Testis (tissue), 3 donors: Measurements from ENCODE around the gene JAKMIP3. TPM values are rescaled to one million over a fixed set of nuclear protein-coding genes. Genes with fewer than 3 reads are reported as not detected.

Source experiments
- DNase-seq: peaks from one replicate; pipeline ENCODE4 v3.0.0-alpha.2; 2019
- H3K27ac ChIP-seq, 2 donors: fragments of 200-600 bp; sonication (generic); one replicate each; pipeline ENCODE4 v1.5.1; 2019
- H3K27me3 ChIP-seq: fragments of 200-600 bp; sonication (generic); one replicate; pipeline ENCODE4 v1.5.1; 2019
- H3K36me3 ChIP-seq: fragments of 200-600 bp; sonication (generic); one replicate; pipeline ENCODE4 v1.5.1; 2017; ENCODE audit warnings: low read depth; ENCODE audit errors: missing control alignments
- H3K4me1 ChIP-seq: fragments of 200-600 bp; sonication (generic); one replicate; pipeline ENCODE4 v1.5.1; 2019
- H3K4me3 ChIP-seq, 2 donors: fragments of 200-600 bp; sonication (generic); one replicate each; pipeline ENCODE4 v1.5.1; 2017 to 2019
- H3K9me3 ChIP-seq: fragments of 200-600 bp; sonication (generic); one replicate; pipeline ENCODE4 v1.5.1; 2017
- POLR2A ChIP-seq: fragments of 450-650 bp; IDR thresholded peaks from one replicate; pipeline ENCODE4 v1.6.1; 2017; ENCODE audit warnings: antibody characterized with exemption, mild to moderate bottlenecking, moderate library complexity
- WGBS, 2 donors: methylation state at CpG; one replicate each; pipeline ENCODE4 v1.1.5; 2018; 5-methylcytosine and 5-hydroxymethylcytosine counted together
- intact Hi-C: fragments of 100-400 bp; cut with DNase I; formaldehyde crosslinking; loops from one replicate; pipeline ENCODE4 v1.15.1; 2023; ENCODE audit warnings: low total_unique reads
- polyA plus RNA-seq: library from polyadenylated mRNA; stranded (reverse); fragments of 350-450 nt; fragmentation: Illumina TruSeq; extraction: RNeasy Lipid Tissue Mini Kit (QIAGEN cat#74804); gene quantifications from one replicate; pipeline ENCODE4 v1.2.3, GENCODE V29; 2014; ENCODE audit warnings: low read depth, low replicate concordance; ENCODE audit not compliant: insufficient read depth
- total RNA-seq, 2 donors: library from RNA; depleted of rRNA; stranded (reverse); fragments of >200 nt; gene quantifications; one replicate each; pipeline ENCODE4 v1.2.3, GENCODE V29; 2016
- TF ChIP-seq, protein P1 (sequence below), 3 experiments: fragments of 450-650 bp in 2 of 3; fragments of 200-600 bp in 1 of 3; sonication (generic) in 1 of 3; IDR thresholded peaks; one replicate each; pipeline ENCODE4 v1.5.1; 2016 to 2019; ENCODE audit warnings: antibody characterized with exemption in 3 of 3, mild to moderate bottlenecking in 2 of 3, moderate library complexity in 1 of 3

Gene JAKMIP3
- total and polyA plus RNA-seq, 3 donors from 2014 or later = 1.3 to 4.6 (median 3.3) TPM

DNA sequence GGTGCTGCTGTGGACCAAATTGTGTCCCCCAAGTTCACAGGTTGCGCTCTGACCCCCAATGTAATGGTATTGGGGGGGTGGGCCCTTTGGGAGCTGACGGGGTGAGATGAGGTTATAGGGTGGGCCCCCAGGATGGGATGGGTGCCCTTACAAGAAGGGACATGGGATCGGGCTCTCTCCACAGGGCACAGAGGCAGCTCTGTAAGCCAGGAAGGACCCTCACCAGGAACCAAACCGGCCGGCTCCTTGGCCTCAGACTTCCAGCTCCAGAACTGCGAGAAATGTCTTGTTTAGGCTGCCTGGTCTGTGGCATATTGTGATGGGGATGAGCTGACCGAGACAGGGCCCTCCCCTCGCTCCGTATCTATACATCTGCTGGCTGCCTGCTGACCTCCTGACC lies 25.7 kb upstream of the JAKMIP3 start:
- 77 to 82% methylated on average over 9 of the region's 9 CpGs for WGBS, 2 donors
- DNase-seq = no peak
- intact Hi-C loops = no loop called here

DNA sequence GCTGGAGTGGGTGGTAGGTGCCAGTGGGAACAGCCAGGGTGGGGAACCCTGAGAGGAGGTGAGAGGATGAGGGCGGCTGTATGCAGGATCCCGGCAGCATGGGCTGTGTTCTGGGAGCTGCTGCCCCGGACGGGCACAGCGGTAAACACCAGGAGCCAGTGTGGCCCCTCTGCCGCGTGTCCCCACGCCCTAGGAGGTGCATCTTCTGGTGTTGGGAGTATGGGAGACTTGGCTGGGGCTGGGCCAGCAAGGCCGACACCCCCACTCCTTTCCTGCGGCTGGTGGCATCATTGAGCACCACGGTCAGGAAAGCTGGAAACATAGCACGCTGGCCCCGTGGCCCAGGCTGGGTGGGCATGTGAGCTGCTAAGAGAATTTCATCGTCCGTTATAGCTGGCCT lies 24.4 kb upstream of the JAKMIP3 start:
- Histone ChIP-seq H3K4me1 (peaks cover 6% of the 10 kb centered on the region), H3K27ac (no peak overlapping the region), H3K9me3 (no peaks in the 10 kb centered on the region), H3K27me3 (no peaks in the 10 kb centered on the region), H3K4me3 (no peak overlapping the region), H3K36me3 (no peaks in the 10 kb centered on the region)
- WGBS, 2 donors = 88 to 90% methylated on average over 8 to 15 of the region's 15 CpGs
- TF ChIP-seq, protein P1, sequence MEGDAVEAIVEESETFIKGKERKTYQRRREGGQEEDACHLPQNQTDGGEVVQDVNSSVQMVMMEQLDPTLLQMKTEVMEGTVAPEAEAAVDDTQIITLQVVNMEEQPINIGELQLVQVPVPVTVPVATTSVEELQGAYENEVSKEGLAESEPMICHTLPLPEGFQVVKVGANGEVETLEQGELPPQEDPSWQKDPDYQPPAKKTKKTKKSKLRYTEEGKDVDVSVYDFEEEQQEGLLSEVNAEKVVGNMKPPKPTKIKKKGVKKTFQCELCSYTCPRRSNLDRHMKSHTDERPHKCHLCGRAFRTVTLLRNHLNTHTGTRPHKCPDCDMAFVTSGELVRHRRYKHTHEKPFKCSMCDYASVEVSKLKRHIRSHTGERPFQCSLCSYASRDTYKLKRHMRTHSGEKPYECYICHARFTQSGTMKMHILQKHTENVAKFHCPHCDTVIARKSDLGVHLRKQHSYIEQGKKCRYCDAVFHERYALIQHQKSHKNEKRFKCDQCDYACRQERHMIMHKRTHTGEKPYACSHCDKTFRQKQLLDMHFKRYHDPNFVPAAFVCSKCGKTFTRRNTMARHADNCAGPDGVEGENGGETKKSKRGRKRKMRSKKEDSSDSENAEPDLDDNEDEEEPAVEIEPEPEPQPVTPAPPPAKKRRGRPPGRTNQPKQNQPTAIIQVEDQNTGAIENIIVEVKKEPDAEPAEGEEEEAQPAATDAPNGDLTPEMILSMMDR (IDR thresholded peaks at IDR 0.05) = no peak
- no peak for TF ChIP-seq POLR2A
- no peak for DNase-seq
- intact Hi-C loops = no loop called here

More for the DNA sequence above, 25.7 kb upstream of the JAKMIP3 start:
- TF ChIP-seq, protein P1 (IDR thresholded peaks at IDR 0.05) = no peak
- TF ChIP-seq POLR2A = no peak
- Histone ChIP-seq H3K9me3 (no peaks in the 10 kb centered on the region), H3K36me3 (no peaks in the 10 kb centered on the region), H3K27ac (no peak overlapping the region), H3K4me3 (no peak overlapping the region), H3K27me3 (no peaks in the 10 kb centered on the region), H3K4me1 (peaks cover 8% of the 10 kb centered on the region)

DNA sequence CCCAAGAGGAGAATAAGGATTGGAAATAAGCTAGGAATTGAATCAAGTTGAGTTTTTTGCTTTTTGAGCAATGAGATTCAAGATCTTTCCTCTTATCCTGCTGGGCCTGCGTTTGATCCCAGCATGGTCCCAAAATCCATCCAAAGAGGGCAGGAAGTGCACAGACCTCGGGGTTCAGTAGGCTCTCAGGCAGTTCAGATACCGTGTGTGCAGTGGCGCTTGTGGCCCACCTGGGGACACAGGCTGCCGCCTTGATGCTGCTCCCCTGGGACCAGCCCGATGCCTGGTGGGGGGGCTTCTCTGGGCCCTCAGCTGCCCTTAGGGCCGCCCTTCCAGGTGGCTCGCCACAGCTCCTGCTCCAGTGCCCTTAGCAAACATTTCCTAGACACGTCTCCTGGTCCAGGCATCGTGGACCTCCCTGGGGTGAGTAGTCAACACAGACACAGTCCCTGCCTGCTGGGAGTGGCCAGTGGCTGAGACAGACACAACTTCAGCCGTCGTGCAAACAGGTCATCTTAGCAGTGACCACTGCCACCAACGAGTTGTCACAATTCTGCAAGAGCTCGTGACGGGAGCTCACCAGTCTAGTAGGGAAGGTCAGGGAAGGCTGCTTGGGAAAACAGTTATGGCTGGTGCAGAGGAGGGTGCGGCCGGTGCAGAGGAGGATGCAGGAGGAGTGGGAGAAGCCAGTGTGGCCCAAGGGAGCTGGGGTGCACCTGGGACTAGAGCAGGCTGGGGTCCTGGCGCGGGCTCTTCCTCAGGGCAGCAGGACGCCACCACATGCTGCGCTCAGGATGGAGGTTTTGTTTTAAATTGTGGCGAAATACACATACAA lies 21.7 kb upstream of the JAKMIP3 start:
- WGBS, 2 donors = 83 to 86% methylated on average over 15 to 22 of the region's 22 CpGs
- no peaks in the 10 kb centered on the region for H3K27me3 ChIP-seq
- intact Hi-C loops = no loop called here
- no peak for TF ChIP-seq POLR2A
- TF ChIP-seq, protein P1 (IDR thresholded peaks at IDR 0.05) = no peak
- no peak overlapping the region for H3K27ac ChIP-seq
- DNase-seq = no peak
- no peaks in the 10 kb centered on the region for H3K36me3 ChIP-seq
- no peak overlapping the region for H3K4me3 ChIP-seq
- peaks cover 2% of the 10 kb centered on the region for H3K4me1 ChIP-seq
- no peaks in the 10 kb centered on the region for H3K9me3 ChIP-seq

DNA sequence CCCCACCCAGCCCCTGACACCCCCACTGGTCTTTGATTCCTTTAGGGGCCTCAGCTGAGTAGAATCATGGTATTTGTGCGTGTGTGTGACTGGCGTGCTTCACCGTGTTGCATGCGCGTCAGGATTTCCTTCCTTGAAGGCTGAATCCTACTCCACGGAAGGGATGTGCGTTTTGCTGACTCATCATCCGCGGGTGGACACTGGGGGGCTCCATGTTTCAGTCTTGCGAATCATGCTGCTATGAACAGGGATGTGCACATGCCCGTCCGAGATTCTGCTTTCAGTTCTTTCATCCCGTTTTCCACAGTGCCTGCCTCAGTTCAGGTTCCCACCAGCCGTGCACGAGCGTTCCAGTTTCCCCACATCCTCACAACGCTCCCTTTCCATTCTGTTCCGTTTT lies 20.9 kb upstream of the JAKMIP3 start:
- H3K4me1 ChIP-seq = peaks cover 3% of the 10 kb centered on the region
- WGBS, 2 donors = 77 to 88% methylated on average over 18 of the region's 18 CpGs
- DNase-seq = no peak
- no peak overlapping the region for H3K27ac ChIP-seq
- intact Hi-C loops = no loop called here
- H3K36me3 ChIP-seq = no peaks in the 10 kb centered on the region
- no peak overlapping the region for H3K4me3 ChIP-seq
- no peaks in the 10 kb centered on the region for H3K27me3 ChIP-seq
- TF ChIP-seq, protein P1 (IDR thresholded peaks at IDR 0.05) = no peak
- no peak for TF ChIP-seq POLR2A
- no peaks in the 10 kb centered on the region for H3K9me3 ChIP-seq

DNA sequence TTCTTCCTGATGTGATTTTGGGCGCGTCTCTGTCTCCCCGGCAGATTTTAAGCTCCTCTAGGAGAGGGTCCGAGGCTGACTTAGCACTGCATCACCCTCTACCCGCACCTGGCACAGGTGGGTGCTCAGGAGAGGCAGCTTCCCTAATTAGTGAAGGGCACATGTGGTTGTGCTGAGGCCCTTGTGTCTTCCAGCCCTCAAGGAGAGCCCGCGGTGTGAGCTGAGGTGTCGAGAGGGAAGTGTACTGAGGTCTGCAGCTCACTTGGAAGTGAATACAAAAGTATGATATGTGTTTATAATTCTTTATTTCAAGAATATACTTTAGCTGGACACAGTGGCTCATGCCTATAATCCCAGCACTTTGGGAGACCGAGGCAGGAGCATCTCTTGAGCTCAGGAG lies 20.4 kb upstream of the JAKMIP3 start:
- H3K4me1 ChIP-seq = peaks cover 3% of the 10 kb centered on the region
- intact Hi-C loops = no loop called here
- no peak for DNase-seq
- 84 to 89% methylated on average over 9 of the region's 9 CpGs for WGBS, 2 donors
- H3K36me3 ChIP-seq = no peaks in the 10 kb centered on the region
- H3K9me3 ChIP-seq = no peaks in the 10 kb centered on the region
- no peaks in the 10 kb centered on the region for H3K27me3 ChIP-seq
- no peak overlapping the region for H3K27ac ChIP-seq
- TF ChIP-seq, protein P1 (IDR thresholded peaks at IDR 0.05) = no peak
- no peak for TF ChIP-seq POLR2A
- H3K4me3 ChIP-seq = no peak overlapping the region
